CD4-positive, alpha-beta T cell (primary cell): ENCODE measurements around the gene PPFIBP2. TPM values are rescaled to one million over a fixed set of nuclear protein-coding genes. Genes with fewer than 3 reads are reported as not detected.
"Not testable (repeated sequence)": the region's sequence is repeated elsewhere in the genome, so short reads cannot be mapped to it uniquely, and the experiment has no call there.

Experiments
- ATAC-seq: fragments of 200-7000 bp; cut with Tn5 transposase; one replicate; pipeline ENCODE4 v1.10.0; 2022; ENCODE audit warnings: mild to moderate bottlenecking; ENCODE audit not compliant: poor library complexity
- CTCF ChIA-PET: fragments of 350-600 bp; sonication (Branson Sonifier 250); formaldehyde crosslinking; loops from one replicate; lab custom pipeline; 2021; ENCODE audit warnings: antibody characterized with exemption, inconsistent platforms; lab: Charles Lee
- POLR2A ChIA-PET: fragments of 350-600 bp; sonication (Branson Sonifier 250); formaldehyde crosslinking; loops from one replicate; lab custom pipeline; 2021; ENCODE audit warnings: antibody characterized with exemption, inconsistent platforms; lab: Charles Lee
- DNase-seq, 14 experiments: peaks; one replicate each; pipeline ENCODE4 v3.0.0-alpha.2; 2013 to 2020; ENCODE audit warnings: mixed read lengths in 2 of 14
- H3K27ac ChIP-seq, 2 donors: one replicate each; pipeline versions ENCODE4 v1.5.1 to v1.7.0; 2013; ENCODE audit warnings: low read length in 2 of 2, low read depth in 1 of 2, mild to moderate bottlenecking in 1 of 2
- H3K27me3 ChIP-seq, 2 experiments: 1 replicate in 1 of 2; 2 replicates in 1 of 2; pipeline versions ENCODE4 v1.6.1 to v1.7.0; 2013; ENCODE audit warnings: low read length in 2 of 2, control low read depth in 1 of 2, mild to moderate bottlenecking in 1 of 2, moderate library complexity in 1 of 2; ENCODE audit not compliant: insufficient read depth in 2 of 2, control insufficient read depth in 1 of 2
- H3K36me3 ChIP-seq: one replicate; pipeline ENCODE4 v1.6.1; 2013; ENCODE audit warnings: low read length, control low read depth; ENCODE audit not compliant: insufficient read depth
- H3K4me1 ChIP-seq: one replicate; pipeline ENCODE4 v1.6.1; 2013; ENCODE audit warnings: low read length, control low read depth; ENCODE audit not compliant: insufficient read depth
- H3K4me3 ChIP-seq: one replicate; pipeline ENCODE4 v1.5.1; 2013; ENCODE audit warnings: mild to moderate bottlenecking, low read length, moderate library complexity
- H3K9me3 ChIP-seq, 2 experiments: 1 replicate in 1 of 2; 2 replicates in 1 of 2; pipeline versions ENCODE4 v1.6.1 to v1.7.0; 2013; ENCODE audit warnings: low read length in 2 of 2, mild to moderate bottlenecking in 2 of 2, control low read depth in 1 of 2, moderate library complexity in 1 of 2; ENCODE audit not compliant: control insufficient read depth in 1 of 2, insufficient read depth in 1 of 2
- H3K27ac Mint-ChIP-seq: one replicate; pipeline ENCODE4 v1.8.0; 2020; ENCODE audit warnings: mixed read lengths
- H3K27me3 Mint-ChIP-seq: one replicate; pipeline ENCODE4 v1.8.0; 2021; ENCODE audit warnings: mixed read lengths
- H3K36me3 Mint-ChIP-seq: one replicate; pipeline ENCODE4 v1.8.0; 2021; ENCODE audit warnings: low read depth, mixed read lengths
- H3K4me1 Mint-ChIP-seq: one replicate; pipeline ENCODE4 v1.8.0; 2021; ENCODE audit warnings: low read depth, mixed read lengths
- H3K4me3 Mint-ChIP-seq: one replicate; pipeline ENCODE4 v1.8.0; 2020; ENCODE audit warnings: mild to moderate bottlenecking, mixed read lengths
- H3K9me3 Mint-ChIP-seq: one replicate; pipeline ENCODE4 v1.8.0; 2020; ENCODE audit warnings: mixed read lengths
- CTCF ChIP-seq: fragments of 200-600 bp; IDR thresholded peaks from one replicate; pipeline ENCODE4 v1.8.0; 2022; ENCODE audit warnings: antibody characterized with exemption, mild to moderate bottlenecking
- intact Hi-C, 2 experiments: fragments of 100-400 bp; cut with DNase I in 1 of 2; cut with micrococcal nuclease in 1 of 2; formaldehyde crosslinking; loops; one replicate each; pipeline versions ENCODE4 v1.15.1 to v1.9.0; 2023 to 2025; cut with DNase I, micrococcal nuclease
- total RNA-seq, 174 experiments: library from RNA in 2 of 174; stranded (reverse) in 2 of 174; gene quantifications; one replicate each; pipeline ENCODE4 v1.2.3 and lab custom pipeline; 2021 to 2026

Gene PPFIBP2
- total RNA-seq, 2 experiments from 2014 or later: 27.0 to 35.9 TPM

- H3K27me3 ChIP-seq: no peaks in the 10 kb centered on the region
- Mint-ChIP-seq H3K4me1 (peaks cover 71% of the 10 kb centered on the region), H3K36me3 (peaks cover 9% of the 10 kb centered on the region), H3K27ac (peak overlapping the region; percentile 87), H3K4me3 (peak overlapping the region; percentile 92), H3K27me3 (no peaks in the 10 kb centered on the region), H3K9me3 (peaks cover 3% of the 10 kb centered on the region)
- ChIA-PET CTCF (interaction anchor here (1.0 to 2.6 kb wide), 6 partner anchors 8 to 473 kb away, joined by 3 to 10 read pairs (median 4); partner anchors contain the start of gene EIF3F), POLR2A (interaction anchor here (0.6 to 3.9 kb wide), 9 partner anchors 8 to 64 kb away, joined by 3 to 30 read pairs (median 4); no protein-coding TSS in a partner anchor)
- H3K36me3 ChIP-seq: no peaks in the 10 kb centered on the region
- TF ChIP-seq CTCF: no peak
- intact Hi-C loops: loop anchor here (5.0 to 10.0 kb wide), 3 partner anchors 473 to 1282 kb away; partner anchors contain the start of genes EIF3F (in 2 of the 2), APBB1 (in 1 of the 2) and FHIP1B (in 1 of the 2)
- H3K27ac ChIP-seq: peak overlapping the region in 1 of 2 donors; percentile 81
- ATAC-seq: no peak
- DNase-seq: peak in 5 of 14 experiments; percentile 8 to 45 (median 34)
- peak overlapping the region; percentile 99 for H3K4me3 ChIP-seq
- peaks cover 18% of the 10 kb centered on the region for H3K4me1 ChIP-seq
- no peaks in the 10 kb centered on the region for H3K9me3 ChIP-seq
Observed at GRCh38 chr11:7514099-7514591, 346 bp downstream of the PPFIBP2 start.

GRCh38 chr11:7515447-7515886 is 1.7 kb downstream of the PPFIBP2 start:
- Histone ChIP-seq H3K27me3 (no peaks in the 10 kb centered on the region), H3K4me3 (peak overlapping the region; percentile 99), H3K27ac (no peak overlapping the region), H3K9me3 (no peaks in the 10 kb centered on the region), H3K36me3 (no peaks in the 10 kb centered on the region), H3K4me1 (peaks cover 18% of the 10 kb centered on the region)
- H3K36me3 Mint-ChIP-seq: peaks cover 9% of the 10 kb centered on the region
- ChIA-PET CTCF (interaction anchor here (0.5 to 1.1 kb wide), 2 partner anchors 22 to 1234 kb away, joined by 3 to 4 read pairs; no protein-coding TSS in a partner anchor), POLR2A (interaction anchor here (1.3 to 3.9 kb wide), 3 partner anchors 10 to 23 kb away, joined by 4 to 30 read pairs (median 8); no protein-coding TSS in a partner anchor)
- no peak for TF ChIP-seq CTCF
- peaks cover 72% of the 10 kb centered on the region for H3K4me1 Mint-ChIP-seq
- H3K27me3 Mint-ChIP-seq: no peaks in the 10 kb centered on the region
- DNase-seq (no peak), ATAC-seq (no peak)
- H3K4me3 Mint-ChIP-seq: peak overlapping the region; percentile 79
- peak overlapping the region; percentile 87 for H3K27ac Mint-ChIP-seq
- peaks cover 3% of the 10 kb centered on the region for H3K9me3 Mint-ChIP-seq
- intact Hi-C loops: loop anchor here in 1 of 2 experiments (10.0 kb wide), 1 partner anchor 1101 kb away; the partner anchor contains the start of gene APBB1

- intact Hi-C loops: loop anchor here in 1 of 2 experiments (10.0 kb wide), 1 partner anchor 1102 kb away; the partner anchor contains the start of gene APBB1
- ATAC-seq: peak; percentile 8
- Mint-ChIP-seq H3K27ac (peak overlapping the region; percentile 87), H3K4me3 (peak overlapping the region; percentile 79), H3K4me1 (peaks cover 67% of the 10 kb centered on the region), H3K9me3 (peaks cover 3% of the 10 kb centered on the region), H3K36me3 (peaks cover 9% of the 10 kb centered on the region), H3K27me3 (no peaks in the 10 kb centered on the region)
- ChIA-PET POLR2A (interaction anchor here (1.0 to 2.4 kb wide), 2 partner anchors 10 to 22 kb away, joined by 3 to 8 read pairs; no protein-coding TSS in a partner anchor), CTCF (no interaction called here)
- TF ChIP-seq CTCF: no peak
- no peak overlapping the region for H3K27ac ChIP-seq
- H3K27me3 ChIP-seq: no peaks in the 10 kb centered on the region
- H3K4me1 ChIP-seq: peaks cover 18% of the 10 kb centered on the region
- no peaks in the 10 kb centered on the region for H3K9me3 ChIP-seq
- no peaks in the 10 kb centered on the region for H3K36me3 ChIP-seq
- no peak overlapping the region for H3K4me3 ChIP-seq
- peak in 4 of 14 experiments; percentile 4 to 41 (median 16) for DNase-seq
Observed at GRCh38 chr11:7516475-7516874, 2.7 kb downstream of the PPFIBP2 start.

- H3K36me3 Mint-ChIP-seq, H3K4me3 ChIP-seq, H3K36me3 ChIP-seq, POLR2A ChIA-PET, H3K9me3 ChIP-seq, DNase-seq, H3K27me3 Mint-ChIP-seq, H3K27me3 ChIP-seq, H3K27ac ChIP-seq, CTCF ChIA-PET, H3K4me3 Mint-ChIP-seq, H3K9me3 Mint-ChIP-seq, ATAC-seq: not testable (repeated sequence)
- Mint-ChIP-seq H3K27ac (peak overlapping the region; percentile 87), H3K4me1 (peaks cover 54% of the 10 kb centered on the region)
- intact Hi-C loops: loop anchor here in 1 of 2 experiments (10.0 kb wide), 1 partner anchor 1103 kb away; the partner anchor contains the start of gene APBB1
- peaks cover 13% of the 10 kb centered on the region for H3K4me1 ChIP-seq
Observed at GRCh38 chr11:7517743-7518142, 3.9 kb downstream of the PPFIBP2 start.
